Hepatocyte (in vitro differentiated cells): Measurements from ENCODE around the gene CAV1.

Experiments
- EZH2 ChIP-seq: fragments of 200-600 bp; sonication (generic); IDR thresholded peaks from 2 replicates; pipeline ENCODE4 v1.6.1; 2016; ENCODE audit warnings: antibody characterized with exemption, mild to moderate bottlenecking, borderline replicate concordance
- TF ChIP-seq, protein P1 (sequence below): fragments of 200-600 bp; sonication (generic); IDR thresholded peaks from 2 replicates; pipeline ENCODE4 v1.5.1; 2016; ENCODE audit warnings: antibody characterized with exemption, mild to moderate bottlenecking; ENCODE audit not compliant: poor library complexity

- TF ChIP-seq EZH2, result no peak
- TF ChIP-seq, protein P1, sequence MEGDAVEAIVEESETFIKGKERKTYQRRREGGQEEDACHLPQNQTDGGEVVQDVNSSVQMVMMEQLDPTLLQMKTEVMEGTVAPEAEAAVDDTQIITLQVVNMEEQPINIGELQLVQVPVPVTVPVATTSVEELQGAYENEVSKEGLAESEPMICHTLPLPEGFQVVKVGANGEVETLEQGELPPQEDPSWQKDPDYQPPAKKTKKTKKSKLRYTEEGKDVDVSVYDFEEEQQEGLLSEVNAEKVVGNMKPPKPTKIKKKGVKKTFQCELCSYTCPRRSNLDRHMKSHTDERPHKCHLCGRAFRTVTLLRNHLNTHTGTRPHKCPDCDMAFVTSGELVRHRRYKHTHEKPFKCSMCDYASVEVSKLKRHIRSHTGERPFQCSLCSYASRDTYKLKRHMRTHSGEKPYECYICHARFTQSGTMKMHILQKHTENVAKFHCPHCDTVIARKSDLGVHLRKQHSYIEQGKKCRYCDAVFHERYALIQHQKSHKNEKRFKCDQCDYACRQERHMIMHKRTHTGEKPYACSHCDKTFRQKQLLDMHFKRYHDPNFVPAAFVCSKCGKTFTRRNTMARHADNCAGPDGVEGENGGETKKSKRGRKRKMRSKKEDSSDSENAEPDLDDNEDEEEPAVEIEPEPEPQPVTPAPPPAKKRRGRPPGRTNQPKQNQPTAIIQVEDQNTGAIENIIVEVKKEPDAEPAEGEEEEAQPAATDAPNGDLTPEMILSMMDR, result no peak
Observed at GRCh38 chr7:116528008-116528789, 3.4 kb downstream of the CAV1 start.
